WTC11 (cell line): ENCODE results near the gene SORCS1.

Experiments
- CTCF ChIP-seq: fragments of 200-600 bp; IDR thresholded peaks from 2 replicates; pipeline ENCODE4 v1.8.0; 2022; ENCODE audit warnings: antibody characterized with exemption
- E2F1 ChIP-seq: sonication (generic); formaldehyde crosslinking; IDR thresholded peaks from 2 replicates; pipeline ENCODE4 v1.8.0; 2022; ENCODE audit warnings: mild to moderate bottlenecking, missing genetic modification reagents
- ESRRA ChIP-seq: sonication (generic); formaldehyde crosslinking; IDR thresholded peaks from 2 replicates; pipeline ENCODE4 v1.8.1; 2022; ENCODE audit warnings: mild to moderate bottlenecking, missing genetic modification reagents, borderline replicate concordance
- FOXK1 ChIP-seq: sonication (generic); formaldehyde crosslinking; IDR thresholded peaks from 2 replicates; pipeline ENCODE4 v1.8.0; 2022; ENCODE audit warnings: mild to moderate bottlenecking, moderate library complexity, missing genetic modification reagents
- JUN ChIP-seq: sonication (generic); formaldehyde crosslinking; IDR thresholded peaks from 2 replicates; pipeline ENCODE4 v1.8.0; 2023; ENCODE audit warnings: mild to moderate bottlenecking, missing genetic modification reagents
- NFE2L1 ChIP-seq: sonication (generic); formaldehyde crosslinking; IDR thresholded peaks from 2 replicates; pipeline ENCODE4 v1.8.1; 2023; ENCODE audit warnings: missing genetic modification reagents
- STAT6 ChIP-seq: sonication (generic); formaldehyde crosslinking; conservative IDR thresholded peaks from 2 replicates; pipeline ENCODE4 v1.8.1; 2023; ENCODE audit warnings: mild to moderate bottlenecking, low read depth, missing genetic modification reagents, moderate library complexity
- ZNF121 ChIP-seq: sonication (generic); formaldehyde crosslinking; IDR thresholded peaks from 2 replicates; pipeline ENCODE4 v1.8.0; 2023; ENCODE audit warnings: missing genetic modification reagents

GRCh38 chr10:106612381-106612780 is 552.1 kb downstream of the SORCS1 start:
- TF ChIP-seq CTCF = no peak
- no peak for TF ChIP-seq ZNF121 (CRISPR knock-in tag)
- TF ChIP-seq STAT6 (CRISPR knock-in tag) = no peak
- no peak for TF ChIP-seq FOXK1
- no peak for TF ChIP-seq E2F1 (CRISPR knock-in tag)
- TF ChIP-seq JUN = no peak
- TF ChIP-seq NFE2L1 = no peak
- no peak for TF ChIP-seq ESRRA (CRISPR knock-in tag)
